HepG2 (cell line): ENCODE results near the gene FASTKD3. TPM values are rescaled to one million over a fixed set of nuclear protein-coding genes. Genes with fewer than 3 reads are reported as not detected.
"Not testable (repeated sequence)": the region's sequence is repeated elsewhere in the genome, so short reads cannot be mapped to it uniquely, and the experiment has no call there.

Experiments used
- ATAC-seq: fragments of 200-7000 bp; cut with Tn5 transposase; 3 replicates; pipeline ENCODE4 v1.9.1; 2020; ENCODE audit warnings: mild to moderate bottlenecking, moderate library complexity
- BruUV-seq: library from RNA; stranded (reverse); fragments of 400-500 nt; replicated peaks from 2 replicates; lab custom pipeline; 2021; lab: Mats Ljungman, UMichigan
- CTCF ChIA-PET: fragments of 300-600 bp; formaldehyde crosslinking; extraction: SDS; loops from one replicate; lab custom pipeline; 2021; ENCODE audit warnings: low total read pairs, inconsistent platforms, low intra/inter-chr PET ratio; lab: Yijun Ruan, JAX
- POLR2A ChIA-PET: fragments of 350-600 bp; sonication (Branson Sonifier 250); formaldehyde crosslinking; loops from one replicate; lab custom pipeline; 2020; ENCODE audit warnings: antibody characterized with exemption, inconsistent platforms; lab: Yijun Ruan, JAX
- DNase-seq: peaks from one replicate; pipeline ENCODE4 v3.0.0-alpha.2; 2015; ENCODE audit warnings: low spot score
- FAIRE-seq: peaks from 3 replicates; lab custom pipeline; 2011; peaks lifted over from hg19 to GRCh38; lab: Jason Lieb, UNC
- H2AFZ ChIP-seq: one replicate; pipeline ENCODE4 v1.6.1; 2011; ENCODE audit warnings: low read length, inconsistent platforms
- H3K27ac ChIP-seq: fragments of 300-600 bp; 3 replicates; pipeline ENCODE4 v1.8.0; 2011; ENCODE audit warnings: mixed run types, mild to moderate bottlenecking, mixed read lengths, low read length, inconsistent platforms; ENCODE audit not compliant: insufficient read depth; ENCODE audit errors: extremely low read length
- H3K27me3 ChIP-seq, 2 experiments: fragments of 200-600 bp in 1 of 2; 2 replicates in 1 of 2; 3 replicates in 1 of 2; pipeline versions ENCODE4 v1.6.0 to v1.8.0; 2011; ENCODE audit warnings: low read length in 2 of 2, mild to moderate bottlenecking in 2 of 2, moderate library complexity in 2 of 2, inconsistent platforms in 1 of 2; ENCODE audit not compliant: insufficient read depth in 2 of 2, control insufficient read depth in 1 of 2
- H3K36me3 ChIP-seq, 2 experiments: fragments of 200-600 bp in 1 of 2; replicated peaks in 1 of 2; 2 replicates in 1 of 2; 3 replicates in 1 of 2; pipeline versions ENCODE4 v1.5.1 to v1.8.0; 2011; ENCODE audit warnings: low read length in 2 of 2, inconsistent platforms in 1 of 2; ENCODE audit not compliant: insufficient read depth in 2 of 2, control insufficient read depth in 1 of 2
- H3K4me1 ChIP-seq: 2 replicates; pipeline ENCODE4 v1.5.1; 2012; ENCODE audit warnings: low read length, inconsistent platforms; ENCODE audit not compliant: insufficient read depth
- H3K4me2 ChIP-seq: 2 replicates; pipeline ENCODE4 v1.6.0; 2011; ENCODE audit warnings: low read depth, low read length, inconsistent platforms
- H3K4me3 ChIP-seq, 3 experiments: fragments of 200-600 bp in 1 of 3; sonication (generic), shearing (Covaris generic) in 1 of 3; replicated peaks in 1 of 3; 2 replicates each; pipeline ENCODE4 v1.5.1; 2011 to 2016; ENCODE audit warnings: low read length in 3 of 3, inconsistent platforms in 2 of 3, low read depth in 2 of 3, mild to moderate bottlenecking in 2 of 3, control low read depth in 1 of 3, mixed read lengths in 1 of 3; ENCODE audit not compliant: insufficient read depth in 1 of 3
- H3K79me2 ChIP-seq: one replicate; pipeline ENCODE4 v1.6.1; 2011; ENCODE audit warnings: low read length, inconsistent platforms; ENCODE audit not compliant: insufficient read depth
- H3K9ac ChIP-seq: 2 replicates; pipeline ENCODE4 v1.6.0; 2011; ENCODE audit warnings: mild to moderate bottlenecking, low read depth, low read length, inconsistent platforms; ENCODE audit not compliant: insufficient read depth
- H3K9me3 ChIP-seq: 2 replicates; pipeline ENCODE4 v1.5.1; 2012; ENCODE audit warnings: mild to moderate bottlenecking, low read length
- H4K20me1 ChIP-seq: 2 replicates; pipeline ENCODE4 v1.6.0; 2011; ENCODE audit warnings: inconsistent platforms, mild to moderate bottlenecking, low read length, moderate library complexity; ENCODE audit not compliant: insufficient read depth
- GTF2F1 ChIP-seq: fragments of 150-350 bp; IDR thresholded peaks from 2 replicates; pipeline ENCODE4 v1.6.1; 2014; ENCODE audit warnings: low read length
- HDAC1 ChIP-seq: sonication (generic); formaldehyde crosslinking; IDR thresholded peaks from 2 replicates; pipeline ENCODE4 v1.5.1; 2020; ENCODE audit warnings: mild to moderate bottlenecking, missing genetic modification reagents
- HNRNPL ChIP-seq: fragments of 200-400 bp; formaldehyde crosslinking; IDR thresholded peaks from 2 replicates; pipeline ENCODE4 v1.6.1; 2017; ENCODE audit warnings: mild to moderate bottlenecking, low read depth, low read length
- MBNL3 ChIP-seq: fragments of 250-450 bp; sonication (Bioruptor Pico); conservative IDR thresholded peaks from 2 replicates; pipeline ENCODE4 v1.8.0; 2022; ENCODE audit warnings: mild to moderate bottlenecking, inconsistent platforms
- NCOR1 ChIP-seq: fragments of 200-600 bp; sonication (generic); IDR thresholded peaks from 2 replicates; pipeline ENCODE4 v1.7.0; 2017; ENCODE audit warnings: antibody characterized with exemption, low read length, borderline replicate concordance
- RAD21 ChIP-seq: fragments of 450-650 bp; formaldehyde crosslinking; IDR thresholded peaks from 2 replicates; pipeline ENCODE4 v1.5.0; 2020; ENCODE audit warnings: mild to moderate bottlenecking
- SMAD9 ChIP-seq: sonication (generic); formaldehyde crosslinking; IDR thresholded peaks from 2 replicates; pipeline ENCODE4 v1.5.1; 2020; ENCODE audit warnings: mild to moderate bottlenecking, missing genetic modification reagents
- ZBTB7B ChIP-seq: sonication (generic); formaldehyde crosslinking; IDR thresholded peaks from 2 replicates; pipeline ENCODE4 v1.4.0; 2020; ENCODE audit warnings: missing genetic modification reagents
- ZNF101 ChIP-seq: sonication (generic); formaldehyde crosslinking; IDR thresholded peaks from 2 replicates; pipeline ENCODE4 v1.4.0; 2020; ENCODE audit warnings: mild to moderate bottlenecking, low read depth, missing genetic modification reagents, borderline replicate concordance
- ZNF143 ChIP-seq: sonication (generic); formaldehyde crosslinking; IDR thresholded peaks from 2 replicates; pipeline ENCODE4 v1.4.0; 2020; ENCODE audit warnings: missing genetic modification reagents
- ZNF207 ChIP-seq: fragments of 450-650 bp; IDR thresholded peaks from 2 replicates; pipeline ENCODE4 v1.6.1; 2016; ENCODE audit warnings: antibody characterized with exemption, borderline replicate concordance
- ZNF432 ChIP-seq: sonication (generic); formaldehyde crosslinking; IDR thresholded peaks from 2 replicates; pipeline ENCODE4 v1.5.0; 2020; ENCODE audit warnings: missing genetic modification reagents, mild to moderate bottlenecking, borderline replicate concordance
- ZNF607 ChIP-seq: sonication (generic); formaldehyde crosslinking; IDR thresholded peaks from 2 replicates; pipeline ENCODE4 v1.5.1; 2020; ENCODE audit warnings: missing genetic modification reagents, mild to moderate bottlenecking, borderline replicate concordance
- ZSCAN9 ChIP-seq: IDR thresholded peaks from 2 replicates; pipeline ENCODE4 v1.6.1; 2016; ENCODE audit warnings: borderline replicate concordance
- WGBS: methylation state at CpG from one replicate; pipeline ENCODE4 v1.1.6; 2017; ENCODE audit warnings: low lambda C conversion rate; 5-methylcytosine and 5-hydroxymethylcytosine counted together
- in situ Hi-C: cut with HindIII; loops from 2 replicates; pipeline ENCODE4 v1.10.0; 2017; ENCODE audit warnings: low pct_unique_long_range_greater_than_20kb; ENCODE audit not compliant: extremely low pct_ligation_motif_present
- intact Hi-C: fragments of 100-400 bp; cut with micrococcal nuclease; formaldehyde crosslinking; loops from one replicate; pipeline ENCODE4 v1.10.0; 2022; ENCODE audit not compliant: unreplicated experiment
- polyA plus RNA-seq, 8 experiments: library from polyadenylated mRNA; depleted of rRNA in 3 of 8; stranded (reverse) in 7 of 8; unstranded in 1 of 8; fragments of >200 nt; fragmentation: Illumina TruSeq in 4 of 8; extraction: Trizol in 4 of 8; gene quantifications; 2 replicates each; pipeline versions ENCODE4 v1.2.1 to v1.2.3, GENCODE V29; 2011 to 2016; ENCODE audit warnings: low read depth in 4 of 8, missing spikeins in 1 of 8, mixed read lengths in 1 of 8; ENCODE audit not compliant: insufficient read depth in 1 of 8
- total RNA-seq, 5 experiments: library from RNA; depleted of rRNA; stranded (reverse); fragments of >200 nt; fragmentation: Illumina TruSeq; extraction: Trizol; gene quantifications; 2 replicates each; pipeline ENCODE4 v1.2.3, GENCODE V29; 2016; ENCODE audit warnings: low read depth in 1 of 5
- TF ChIP-seq, protein P1 (sequence below): IDR thresholded peaks from 2 replicates; pipeline ENCODE4 v1.6.1; 2016

The FASTKD3 gene
- total and polyA plus RNA-seq, 2 of the 13 experiments (the other 11 are each of a cell fraction or from before 2014, with no cell fraction given), result 6.9 to 17.8 TPM

DNA sequence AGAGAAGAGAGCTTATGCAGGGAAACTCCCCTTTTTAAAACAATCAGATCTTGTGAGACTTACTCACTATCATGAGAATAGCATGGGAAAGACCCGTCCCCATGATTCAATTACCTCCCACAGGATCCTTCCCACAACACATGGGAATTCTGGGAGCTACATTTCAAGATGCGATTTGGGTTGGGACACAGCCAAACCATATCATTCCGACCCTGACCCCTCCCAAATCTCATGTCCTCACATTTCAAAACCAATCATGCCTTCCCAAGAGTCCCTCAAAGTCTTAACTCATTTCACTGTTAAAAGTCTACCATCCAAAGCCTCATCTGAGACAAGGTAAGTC lies 42.6 kb upstream of the FASTKD3 start:
- H3K27ac ChIP-seq, BruUV-seq, H3K79me2 ChIP-seq, POLR2A ChIA-PET, FAIRE-seq, intact Hi-C loops, ATAC-seq, CTCF ChIA-PET, H3K4me3 ChIP-seq, H2AFZ ChIP-seq, H3K4me2 ChIP-seq, H3K9ac ChIP-seq, H3K4me1 ChIP-seq, H4K20me1 ChIP-seq, H3K36me3 ChIP-seq, H3K27me3 ChIP-seq, DNase-seq, in situ Hi-C loops: not testable (repeated sequence)
- 88% methylated on average over 3 of the region's 3 CpGs for WGBS
- H3K9me3 ChIP-seq, result peaks cover 15% of the 10 kb centered on the region

DNA sequence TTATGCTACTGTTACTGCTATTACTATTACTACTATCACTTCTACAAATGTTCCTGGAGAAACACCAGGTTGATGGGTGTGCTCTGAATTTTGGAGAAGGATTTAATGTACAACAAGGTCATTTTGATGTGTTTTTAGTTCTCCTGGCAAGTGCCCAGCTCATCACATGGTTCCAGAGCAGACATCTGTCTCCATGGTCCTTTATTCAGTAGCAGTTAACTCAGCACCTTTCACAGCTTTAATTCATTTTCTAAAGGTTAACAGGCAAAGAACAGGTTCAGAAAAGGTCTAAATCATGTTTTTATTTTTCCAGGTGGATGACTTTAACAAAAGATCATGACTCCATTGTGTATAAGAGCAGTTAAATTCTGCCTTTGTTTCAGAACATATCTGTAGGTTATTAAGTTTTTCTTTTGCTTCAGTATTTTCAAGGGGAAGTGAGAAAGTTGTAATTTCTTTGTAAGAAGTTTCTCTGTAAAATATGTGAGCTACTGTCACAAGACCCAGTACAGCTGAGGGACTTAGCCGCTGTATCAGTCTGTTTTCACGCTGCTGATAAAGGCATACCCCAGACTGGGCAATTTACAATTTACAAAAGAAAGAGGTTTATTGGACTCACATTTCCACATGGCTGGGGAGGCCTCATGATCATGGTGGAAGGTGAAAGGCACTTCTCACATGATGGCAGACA lies 42.1 kb upstream of the FASTKD3 start:
- FAIRE-seq, result no peak
- TF ChIP-seq ZNF101 (CRISPR knock-in tag), result no peak
- no peak for TF ChIP-seq ZNF207
- TF ChIP-seq, protein P1, sequence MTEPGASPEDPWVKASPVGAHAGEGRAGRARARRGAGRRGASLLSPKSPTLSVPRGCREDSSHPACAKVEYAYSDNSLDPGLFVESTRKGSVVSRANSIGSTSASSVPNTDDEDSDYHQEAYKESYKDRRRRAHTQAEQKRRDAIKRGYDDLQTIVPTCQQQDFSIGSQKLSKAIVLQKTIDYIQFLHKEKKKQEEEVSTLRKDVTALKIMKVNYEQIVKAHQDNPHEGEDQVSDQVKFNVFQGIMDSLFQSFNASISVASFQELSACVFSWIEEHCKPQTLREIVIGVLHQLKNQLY (CRISPR knock-in tag), result no peak
- TF ChIP-seq HNRNPL, result no peak
- no peak for TF ChIP-seq ZBTB7B (CRISPR knock-in tag)
- no peak for TF ChIP-seq SMAD9 (CRISPR knock-in tag)
- no peak for TF ChIP-seq RAD21 (CRISPR knock-in tag)
- no peak for TF ChIP-seq ZNF432 (CRISPR knock-in tag)
- no peak for TF ChIP-seq MBNL3
- TF ChIP-seq ZNF607 (CRISPR knock-in tag), result no peak
- no peak for TF ChIP-seq NCOR1
- no peak for TF ChIP-seq ZNF143 (CRISPR knock-in tag)
- TF ChIP-seq ZSCAN9, result no peak
- no peak for TF ChIP-seq HDAC1 (CRISPR knock-in tag)
- no peak for TF ChIP-seq GTF2F1
- DNase-seq, result no peak
- H2AFZ ChIP-seq, result no peak overlapping the region
- no peak overlapping the region for H3K4me3 ChIP-seq
- ATAC-seq, result no peak
- CTCF ChIA-PET, result no interaction called here
- no peaks in the 10 kb centered on the region for H3K36me3 ChIP-seq
- no TSS peak for BruUV-seq
- H3K27me3 ChIP-seq, result no peaks in the 10 kb centered on the region
- no peak overlapping the region for H3K4me2 ChIP-seq
- no peaks in the 10 kb centered on the region for H3K79me2 ChIP-seq
- H3K27ac ChIP-seq, result no peak overlapping the region
- WGBS, result 98% methylated on average over 2 of the region's 2 CpGs
- no peaks in the 10 kb centered on the region for H3K4me1 ChIP-seq
- no peak overlapping the region for H3K9ac ChIP-seq
- POLR2A ChIA-PET, result no interaction called here
- in situ Hi-C loops, result no loop called here
- intact Hi-C loops, result no loop called here
- H3K9me3 ChIP-seq, result peaks cover 15% of the 10 kb centered on the region
- no peaks in the 10 kb centered on the region for H4K20me1 ChIP-seq
